NT2/D1 (cell line): ENCODE results near the gene BSN.

Experiments used
- SUZ12 ChIP-seq: IDR thresholded peaks from 2 replicates; pipeline ENCODE4 v1.6.1; 2011; ENCODE audit not compliant: insufficient read length, insufficient read depth; ENCODE audit errors: extremely low read depth
- ZNF274 ChIP-seq: IDR thresholded peaks from 2 replicates; pipeline ENCODE4 v1.6.1; 2011; ENCODE audit warnings: mild to moderate bottlenecking, low read depth, low read length

DNA sequence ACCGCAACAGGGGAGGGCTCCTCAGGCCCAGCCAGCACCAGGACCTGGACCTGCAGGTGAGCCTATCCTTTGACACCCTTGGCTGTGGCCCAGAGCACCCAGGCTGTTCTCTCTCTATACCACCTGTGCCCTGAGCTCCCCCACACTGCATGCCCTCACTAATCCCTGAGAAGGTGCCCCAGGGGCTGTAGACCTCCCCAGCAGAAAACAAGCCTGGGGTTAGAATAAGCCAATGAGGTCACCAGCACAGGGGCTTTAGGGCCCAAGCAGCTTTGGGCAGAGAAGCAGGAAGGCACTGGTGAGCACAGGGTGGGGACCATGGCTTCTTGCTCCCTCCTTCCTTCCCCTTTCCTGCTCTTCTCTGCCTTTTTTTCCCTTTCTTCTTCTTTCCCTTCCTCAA is 109.6 kb downstream of the BSN start:
- no peak for TF ChIP-seq ZNF274
- no peak for TF ChIP-seq SUZ12
